ENCODE results near the gene CORO2A.

CORO2A gene

DNA sequence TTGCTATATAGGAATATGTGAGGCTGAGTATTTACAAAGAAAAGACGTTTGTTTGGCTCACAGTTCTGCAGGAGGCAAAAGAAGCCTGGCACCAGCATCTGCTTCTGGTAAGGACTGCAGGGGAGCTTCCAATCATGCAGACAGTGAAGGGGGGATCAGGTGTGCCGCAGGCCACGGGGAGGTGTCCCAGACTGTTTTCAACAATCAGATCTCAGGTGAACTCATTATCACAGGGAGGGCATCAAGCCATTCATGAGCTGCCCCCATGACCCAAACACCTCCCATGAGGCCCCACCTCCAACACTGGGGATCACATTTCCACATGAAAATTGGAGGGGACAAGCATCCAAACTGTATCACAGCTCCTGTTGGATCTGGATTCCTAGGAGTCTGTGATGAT, 43.0 kb downstream of the CORO2A start:
- no peaks in the 10 kb centered on the region for H3K79me2 ChIP-seq (ENCODE audit: low read length)
- no peaks in the 10 kb centered on the region for H3K9me3 ChIP-seq (ENCODE audit: insufficient read depth, low read length)
- H3K9ac ChIP-seq (ENCODE audit: low read length) = no peak overlapping the region
- no peak overlapping the region for H3K4me3 ChIP-seq (ENCODE audit: low read length)
- no peak for TF ChIP-seq EZH2phosphoT487 (IDR thresholded peaks at IDR 0.05; ENCODE audit: low read depth)
- TF ChIP-seq, protein P1, sequence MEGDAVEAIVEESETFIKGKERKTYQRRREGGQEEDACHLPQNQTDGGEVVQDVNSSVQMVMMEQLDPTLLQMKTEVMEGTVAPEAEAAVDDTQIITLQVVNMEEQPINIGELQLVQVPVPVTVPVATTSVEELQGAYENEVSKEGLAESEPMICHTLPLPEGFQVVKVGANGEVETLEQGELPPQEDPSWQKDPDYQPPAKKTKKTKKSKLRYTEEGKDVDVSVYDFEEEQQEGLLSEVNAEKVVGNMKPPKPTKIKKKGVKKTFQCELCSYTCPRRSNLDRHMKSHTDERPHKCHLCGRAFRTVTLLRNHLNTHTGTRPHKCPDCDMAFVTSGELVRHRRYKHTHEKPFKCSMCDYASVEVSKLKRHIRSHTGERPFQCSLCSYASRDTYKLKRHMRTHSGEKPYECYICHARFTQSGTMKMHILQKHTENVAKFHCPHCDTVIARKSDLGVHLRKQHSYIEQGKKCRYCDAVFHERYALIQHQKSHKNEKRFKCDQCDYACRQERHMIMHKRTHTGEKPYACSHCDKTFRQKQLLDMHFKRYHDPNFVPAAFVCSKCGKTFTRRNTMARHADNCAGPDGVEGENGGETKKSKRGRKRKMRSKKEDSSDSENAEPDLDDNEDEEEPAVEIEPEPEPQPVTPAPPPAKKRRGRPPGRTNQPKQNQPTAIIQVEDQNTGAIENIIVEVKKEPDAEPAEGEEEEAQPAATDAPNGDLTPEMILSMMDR (IDR thresholded peaks at IDR 0.05; ENCODE audit: low read depth, low read length) = no peak
- H4K20me1 ChIP-seq (ENCODE audit: insufficient read depth, low read length) = no peaks in the 10 kb centered on the region
- H3K27ac ChIP-seq (ENCODE audit: low read length) = no peak overlapping the region
- peaks cover 30% of the 10 kb centered on the region for H3K4me1 ChIP-seq (ENCODE audit: low read length)
- no peak overlapping the region for H3K4me2 ChIP-seq (ENCODE audit: low read length)
- H2AFZ ChIP-seq (ENCODE audit: low read depth, low read length) = no peak overlapping the region
- H3K27me3 ChIP-seq (ENCODE audit: low read depth, low read length) = peaks cover 4% of the 10 kb centered on the region; the same call in 1 of the 2 replicates
- no peaks in the 10 kb centered on the region for H3K36me3 ChIP-seq (replicated peaks; ENCODE audit: low read depth, low read length)

DNA sequence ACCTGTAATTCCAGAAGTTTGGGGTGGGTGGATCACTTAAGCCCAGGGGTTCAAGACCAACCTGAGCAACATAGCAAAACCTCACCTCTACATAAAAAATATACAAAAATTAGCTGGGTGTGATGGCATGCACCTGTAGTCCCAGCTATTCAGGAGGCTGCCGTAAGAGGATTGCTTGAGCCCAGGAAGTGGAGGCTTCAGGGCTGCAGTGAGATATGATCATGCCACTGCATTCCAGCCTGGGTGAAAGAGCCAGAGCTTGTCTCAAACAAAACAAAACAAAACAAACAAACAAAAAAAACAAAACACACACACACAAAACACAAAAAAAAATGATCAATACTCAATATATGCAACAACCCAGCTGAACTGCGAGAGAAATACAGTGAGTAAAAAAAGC, 44.0 kb downstream of the CORO2A start:
- TF ChIP-seq EZH2phosphoT487 (IDR thresholded peaks at IDR 0.05; ENCODE audit: low read depth) = no peak
- TF ChIP-seq, protein P1 (IDR thresholded peaks at IDR 0.05; ENCODE audit: low read depth, low read length) = no peak
- H3K9me3 ChIP-seq (ENCODE audit: insufficient read depth, low read length) = no peaks in the 10 kb centered on the region

DNA sequence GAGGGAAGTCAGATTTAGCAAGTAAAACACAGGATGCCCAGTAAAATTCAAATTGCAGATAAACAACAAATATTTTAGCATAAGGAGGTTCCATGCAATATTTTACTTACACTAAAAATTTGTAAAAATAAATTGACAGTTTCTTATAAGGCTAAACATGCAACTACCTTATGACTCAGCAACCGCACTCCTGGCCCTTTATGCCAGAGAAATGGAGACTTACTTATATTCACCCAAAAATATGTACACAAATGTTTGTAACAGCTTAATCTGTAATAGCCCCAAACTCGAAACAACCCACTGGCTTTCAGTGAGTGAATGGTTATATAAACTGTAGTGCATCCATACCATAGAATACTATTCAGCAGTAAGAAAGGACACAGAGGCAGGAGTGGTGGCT, 44.9 kb downstream of the CORO2A start:
- Histone ChIP-seq H3K9ac (ENCODE audit: low read length) (no peak overlapping the region), H3K4me1 (ENCODE audit: low read length) (peaks cover 30% of the 10 kb centered on the region), H3K27ac (ENCODE audit: low read length) (no peak overlapping the region), H3K36me3 (replicated peaks; ENCODE audit: low read depth, low read length) (no peaks in the 10 kb centered on the region), H2AFZ (ENCODE audit: low read depth, low read length) (no peak overlapping the region), H3K4me2 (ENCODE audit: low read length) (no peak overlapping the region), H3K27me3 (ENCODE audit: low read depth, low read length) (peaks cover 4% of the 10 kb centered on the region; the same call in 1 of the 2 replicates), H3K79me2 (ENCODE audit: low read length) (no peaks in the 10 kb centered on the region), H3K9me3 (ENCODE audit: insufficient read depth, low read length) (no peaks in the 10 kb centered on the region), H4K20me1 (ENCODE audit: insufficient read depth, low read length) (no peaks in the 10 kb centered on the region), H3K4me3 (ENCODE audit: low read length) (no peak overlapping the region)
- TF ChIP-seq, protein P1 (IDR thresholded peaks at IDR 0.05; ENCODE audit: low read depth, low read length) = no peak
- no peak for TF ChIP-seq EZH2phosphoT487 (IDR thresholded peaks at IDR 0.05; ENCODE audit: low read depth)

More for the DNA sequence above, 44.0 kb downstream of the CORO2A start:
- no peaks in the 10 kb centered on the region for H4K20me1 ChIP-seq (ENCODE audit: insufficient read depth, low read length)
- H3K4me3 ChIP-seq (ENCODE audit: low read length) = no peak overlapping the region
- H3K27ac ChIP-seq (ENCODE audit: low read length) = no peak overlapping the region
- H2AFZ ChIP-seq (ENCODE audit: low read depth, low read length) = no peak overlapping the region
- peaks cover 30% of the 10 kb centered on the region for H3K4me1 ChIP-seq (ENCODE audit: low read length)
- H3K4me2 ChIP-seq (ENCODE audit: low read length) = no peak overlapping the region
- H3K27me3 ChIP-seq (ENCODE audit: low read depth, low read length) = peaks cover 4% of the 10 kb centered on the region; the same call in 1 of the 2 replicates
- H3K36me3 ChIP-seq (replicated peaks; ENCODE audit: low read depth, low read length) = no peaks in the 10 kb centered on the region
- H3K9ac ChIP-seq (ENCODE audit: low read length) = no peak overlapping the region
- H3K79me2 ChIP-seq (ENCODE audit: low read length) = no peaks in the 10 kb centered on the region

DNA sequence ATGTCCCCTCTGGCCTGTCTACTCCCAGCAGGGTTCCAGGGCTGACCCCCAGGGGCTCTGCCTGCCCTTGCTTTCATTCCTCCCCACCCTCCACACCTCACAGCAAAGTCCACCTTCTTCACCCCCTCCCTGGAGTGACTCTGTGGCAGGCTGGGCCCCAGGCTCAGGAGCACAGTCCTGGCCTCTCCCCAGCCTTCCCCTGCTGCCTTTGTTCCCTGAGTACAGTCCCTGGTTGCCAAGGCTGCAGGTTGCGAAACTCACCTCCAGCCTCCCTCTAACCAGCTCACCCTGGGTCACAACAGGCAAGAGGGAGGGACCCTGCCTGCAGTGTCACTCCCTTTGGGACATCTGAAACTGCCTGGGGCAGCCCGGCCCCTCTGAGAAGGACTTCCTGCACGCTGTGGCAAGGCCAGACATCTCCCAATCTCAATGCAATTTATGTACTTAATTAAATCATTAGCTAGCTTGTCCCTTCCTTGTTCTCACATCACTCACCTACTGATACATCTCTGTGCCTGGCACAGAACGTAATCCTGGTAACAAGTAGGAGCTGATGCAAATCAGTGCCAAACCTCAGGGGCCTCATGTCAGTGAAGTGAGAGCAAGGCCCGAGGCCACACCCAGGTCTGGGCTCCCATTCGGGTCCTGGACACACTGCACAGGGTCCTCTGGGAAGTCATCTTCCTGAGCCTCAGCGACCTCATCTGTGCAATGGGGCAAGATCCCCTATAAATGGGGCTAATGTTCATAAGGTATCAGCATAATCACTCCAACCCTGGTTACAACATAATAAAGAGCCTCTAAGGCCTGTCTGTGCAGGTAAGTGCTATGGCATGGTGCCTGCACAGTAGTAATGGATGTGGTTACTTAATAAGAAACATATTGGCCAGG, 46.1 kb downstream of the CORO2A start:
- Histone ChIP-seq H3K79me2 (ENCODE audit: low read length) (no peaks in the 10 kb centered on the region), H3K36me3 (replicated peaks; ENCODE audit: low read depth, low read length) (no peaks in the 10 kb centered on the region), H2AFZ (ENCODE audit: low read depth, low read length) (no peak overlapping the region), H3K4me1 (ENCODE audit: low read length) (peaks cover 34% of the 10 kb centered on the region), H3K27ac (ENCODE audit: low read length) (no peak overlapping the region), H3K9ac (ENCODE audit: low read length) (no peak overlapping the region), H3K9me3 (ENCODE audit: insufficient read depth, low read length) (no peaks in the 10 kb centered on the region), H4K20me1 (ENCODE audit: insufficient read depth, low read length) (no peaks in the 10 kb centered on the region), H3K27me3 (ENCODE audit: low read depth, low read length) (peaks cover 4% of the 10 kb centered on the region; the same call in 1 of the 2 replicates), H3K4me3 (ENCODE audit: low read length) (no peak overlapping the region), H3K4me2 (ENCODE audit: low read length) (peak overlapping the region; percentile 33)
- TF ChIP-seq, protein P1 (IDR thresholded peaks at IDR 0.05; ENCODE audit: low read depth, low read length) = no peak
- TF ChIP-seq EZH2phosphoT487 (IDR thresholded peaks at IDR 0.05; ENCODE audit: low read depth) = no peak

Data from OCI-LY3 (cell line).